ENCODE measurements around the gene PCTP. TPM values are rescaled to one million over a fixed set of nuclear protein-coding genes. Genes with fewer than 3 reads are reported as not detected.

Gene PCTP
- total RNA-seq, 1 experiment from 2014 or later = 17.1 TPM

- no peaks in the 10 kb centered on the region for H4K20me1 ChIP-seq (ENCODE audit: control insufficient read depth, insufficient read depth, insufficient read length)
- H3T11ph ChIP-seq (ENCODE audit: low read length) = no peak overlapping the region
- H4K91ac ChIP-seq (ENCODE audit: insufficient read length, low read depth, low read length) = no peak overlapping the region
- no peak for DNase-seq
- H2BK20ac ChIP-seq (ENCODE audit: low read depth, low read length, poor library complexity, severe bottlenecking) = no peak overlapping the region
- no peak overlapping the region for H4K8ac ChIP-seq (replicated peaks; ENCODE audit: insufficient read length, low read depth, low read length)
- no peak overlapping the region for H3K56ac ChIP-seq (ENCODE audit: insufficient read length, low read depth, low read length)
- H2BK12ac ChIP-seq (ENCODE audit: insufficient read length, low read depth, low read length) = no peak overlapping the region
- no peak overlapping the region for H3K4ac ChIP-seq (ENCODE audit: low read depth, low read length)
- no peak overlapping the region for H3K18ac ChIP-seq (ENCODE audit: insufficient read length, low read depth, low read length)
- H2AFZ ChIP-seq (ENCODE audit: low read length) = no peak overlapping the region
- peaks cover 15 to 18% of the 10 kb centered on the region in 2 experiments for H3K4me1 Mint-ChIP-seq
- no peak overlapping the region for H3K27ac Mint-ChIP-seq
- H3K36me3 Mint-ChIP-seq (ENCODE audit: insufficient read depth in 1 of 3, low read depth in 3 of 3) = no peaks in the 10 kb centered on the region
- no peak overlapping the region for H3K23ac ChIP-seq (ENCODE audit: insufficient read length, low read depth, low read length)
- H3K4me2 ChIP-seq (ENCODE audit: insufficient read depth, insufficient read length, low read length) = no peak overlapping the region
- no peaks in the 10 kb centered on the region; the same call in 1 of the 2 replicates for H3K4me1 ChIP-seq (ENCODE audit: insufficient read depth, low read length)
- no peak overlapping the region for H2BK5ac ChIP-seq (ENCODE audit: insufficient read length, low read length)
- no peaks in the 10 kb centered on the region for H3K79me2 ChIP-seq (ENCODE audit: insufficient read depth, low read length)
- H2BK120ac ChIP-seq (ENCODE audit: low read depth, low read length, poor library complexity, severe bottlenecking) = no peak overlapping the region
- H3K9me3 Mint-ChIP-seq = no peaks in the 10 kb centered on the region
- no peak overlapping the region for H4K5ac ChIP-seq (ENCODE audit: insufficient read length, low read depth, low read length)
- no peak overlapping the region for H3K14ac ChIP-seq (ENCODE audit: insufficient read depth, low read length)
- H3K4me3 Mint-ChIP-seq = no peak overlapping the region
- no peaks in the 10 kb centered on the region for H3K79me1 ChIP-seq (ENCODE audit: insufficient read depth, low read depth, low read length, poor library complexity, severe bottlenecking)
- no peak overlapping the region for H3K9ac ChIP-seq (ENCODE audit: extremely low read depth, insufficient read length, low read length)
- no CpG with 5 or more reads among the region's 4 CpGs for WGBS (ENCODE audit: extremely low coverage, insufficient read length, low lambda C conversion rate)
- no peak overlapping the region for H2AK5ac ChIP-seq (ENCODE audit: insufficient read length, low read length)
- H3K9me3 ChIP-seq (ENCODE audit: control insufficient read depth, low read depth, low read length) = no peaks in the 10 kb centered on the region
- H3K27me3 ChIP-seq (ENCODE audit: insufficient read depth, low read length) = no peaks in the 10 kb centered on the region
- TF ChIP-seq CTCF (conservative IDR thresholded peaks at IDR 0.05) = no peak
- H3K27me3 Mint-ChIP-seq (ENCODE audit: low read depth) = no peaks in the 10 kb centered on the region
- H2BK15ac ChIP-seq (ENCODE audit: low read depth, low read length) = no peak overlapping the region
- no peaks in the 10 kb centered on the region for H3K23me2 ChIP-seq (ENCODE audit: insufficient read length, low read depth, low read length, poor library complexity, severe bottlenecking)
- no peak overlapping the region for H3K27ac ChIP-seq (ENCODE audit: insufficient read length, low read depth, low read length)
Observed at GRCh38 chr17:55737976-55738501, 12.8 kb upstream of the PCTP start.
